Glutamatergic neuron (in vitro differentiated cells): ENCODE data around the gene ZNF438. TPM values are rescaled to one million over a fixed set of nuclear protein-coding genes. Genes with fewer than 3 reads are reported as not detected.
A peak's percentile ranks its signal among the peaks of the same experiment; 100 is the strongest.
"Not testable (repeated sequence)": the region's sequence is repeated elsewhere in the genome, so short reads cannot be mapped to it uniquely, and the experiment has no call there.

Experiments used
- DNase-seq: peaks from one replicate; pipeline ENCODE4 v3.0.0; 2022
- H3K27ac Mint-ChIP-seq: one replicate; pipeline ENCODE4 v1.8.0; 2020; ENCODE audit warnings: mild to moderate bottlenecking, mixed read lengths, inconsistent platforms; ENCODE audit not compliant: unreplicated experiment
- H3K27me3 Mint-ChIP-seq: one replicate; pipeline ENCODE4 v1.8.0; 2020; ENCODE audit warnings: mild to moderate bottlenecking, moderate library complexity, mixed read lengths, inconsistent platforms; ENCODE audit not compliant: unreplicated experiment
- H3K36me3 Mint-ChIP-seq: one replicate; pipeline ENCODE4 v1.8.0; 2020; ENCODE audit warnings: mild to moderate bottlenecking, mixed read lengths, inconsistent platforms; ENCODE audit not compliant: unreplicated experiment
- H3K4me1 Mint-ChIP-seq: one replicate; pipeline ENCODE4 v1.8.0; 2020; ENCODE audit warnings: mild to moderate bottlenecking, low read depth, mixed read lengths, inconsistent platforms; ENCODE audit not compliant: unreplicated experiment
- H3K4me3 Mint-ChIP-seq: one replicate; pipeline ENCODE4 v1.8.0; 2020; ENCODE audit warnings: mild to moderate bottlenecking, mixed read lengths, inconsistent platforms; ENCODE audit not compliant: unreplicated experiment
- H3K9me3 Mint-ChIP-seq: one replicate; pipeline ENCODE4 v1.8.0; 2020; ENCODE audit warnings: mild to moderate bottlenecking, moderate library complexity, mixed read lengths, inconsistent platforms; ENCODE audit not compliant: unreplicated experiment
- CTCF ChIP-seq: fragments of 200-600 bp; sonication (generic); IDR thresholded peaks from one replicate; pipeline ENCODE4 v1.5.0; 2021; ENCODE audit not compliant: partially characterized antibody, unreplicated experiment
- total RNA-seq: library from RNA; stranded (reverse); fragmentation: NEBNext Ultra II Directional; extraction: Animal tissue kit (Norgen Biotek cat#: 25700); gene quantifications from one replicate; pipeline ENCODE4 v1.2.1, GENCODE V29; 2021; ENCODE audit not compliant: unreplicated experiment

ZNF438 gene
- total RNA-seq, 1 donor from 2014 or later: 3.5 TPM

- Mint-ChIP-seq H3K27me3 (peaks cover 2% of the 10 kb centered on the region), H3K4me1 (no peaks in the 10 kb centered on the region), H3K9me3 (peaks cover 7% of the 10 kb centered on the region), H3K4me3 (no peak overlapping the region), H3K27ac (no peak overlapping the region), H3K36me3 (peaks cover 6% of the 10 kb centered on the region)
- TF ChIP-seq CTCF: no peak
- DNase-seq: no peak
Measured at GRCh38 chr10:30800368-30800767, 231.3 kb downstream of the ZNF438 start.

GRCh38 chr10:30798646-30799185 is 232.9 kb downstream of the ZNF438 start:
- Mint-ChIP-seq H3K9me3 (peaks cover 5% of the 10 kb centered on the region), H3K4me1 (no peaks in the 10 kb centered on the region), H3K27ac (peak overlapping the region; percentile 59), H3K4me3 (no peak overlapping the region), H3K27me3 (peaks cover 2% of the 10 kb centered on the region), H3K36me3 (peaks cover 4% of the 10 kb centered on the region)
- TF ChIP-seq CTCF: no peak
- no peak for DNase-seq

GRCh38 chr10:30795024-30795423 is 236.6 kb downstream of the ZNF438 start:
- not testable (repeated sequence) for H3K4me1 Mint-ChIP-seq, H3K9me3 Mint-ChIP-seq, H3K27me3 Mint-ChIP-seq, DNase-seq, H3K27ac Mint-ChIP-seq, H3K4me3 Mint-ChIP-seq
- peaks cover 10% of the 10 kb centered on the region for H3K36me3 Mint-ChIP-seq
